ENCODE results near the gene CERCAM. TPM values are rescaled to one million over a fixed set of nuclear protein-coding genes. Genes with fewer than 3 reads are reported as not detected.

CERCAM gene
- total and polyA plus RNA-seq, 8 donors, result 13.0 to 29.9 (median 18.8) TPM

DNA sequence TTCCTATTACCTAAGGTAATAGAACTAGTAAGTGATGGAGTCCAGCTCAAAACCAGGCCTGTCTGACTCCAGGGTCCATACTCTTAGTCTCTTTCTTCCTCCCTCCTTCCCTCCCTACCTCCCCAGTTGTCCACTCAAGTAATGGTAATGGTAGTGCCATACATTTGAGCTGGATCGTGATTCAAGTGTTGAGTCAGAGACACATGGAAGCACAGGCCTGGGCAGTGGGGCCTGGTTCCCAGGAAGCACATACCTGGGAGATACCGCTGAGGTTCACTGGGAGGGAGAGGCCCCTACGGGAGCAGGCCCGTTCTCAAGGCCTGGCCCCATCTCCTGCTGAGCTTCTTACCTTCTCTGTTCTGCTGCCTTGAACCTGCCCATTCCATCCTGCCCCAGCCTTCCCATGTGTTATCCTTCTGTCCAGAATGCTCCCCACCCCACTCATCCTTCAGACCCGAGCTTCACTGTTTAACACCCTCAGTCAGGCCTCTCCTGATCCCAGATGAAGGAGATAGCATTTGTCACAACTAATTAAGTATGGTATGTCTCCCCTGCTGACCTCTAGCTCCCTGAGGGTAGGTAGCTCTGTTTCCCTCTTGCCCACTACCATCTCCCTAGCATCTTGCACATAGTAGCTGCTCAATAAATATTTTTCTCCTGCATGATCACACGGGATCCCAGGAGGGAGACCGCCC, 35.7 kb upstream of the CERCAM start:
- 90 to 95% methylated on average over 7 of the region's 7 CpGs for WGBS, 2 donors
- Histone ChIP-seq H3K4me1 (no peaks in the 10 kb centered on the region), H3K36me3 (peaks cover 0 to 29% (median 15%) of the 10 kb centered on the region in 3 donors), H3K4me3 (no peak overlapping the region), H3K27me3 (no peaks in the 10 kb centered on the region), H3K9me3 (no peaks in the 10 kb centered on the region), H3K27ac (no peak overlapping the region)
- TF ChIP-seq, protein P1, sequence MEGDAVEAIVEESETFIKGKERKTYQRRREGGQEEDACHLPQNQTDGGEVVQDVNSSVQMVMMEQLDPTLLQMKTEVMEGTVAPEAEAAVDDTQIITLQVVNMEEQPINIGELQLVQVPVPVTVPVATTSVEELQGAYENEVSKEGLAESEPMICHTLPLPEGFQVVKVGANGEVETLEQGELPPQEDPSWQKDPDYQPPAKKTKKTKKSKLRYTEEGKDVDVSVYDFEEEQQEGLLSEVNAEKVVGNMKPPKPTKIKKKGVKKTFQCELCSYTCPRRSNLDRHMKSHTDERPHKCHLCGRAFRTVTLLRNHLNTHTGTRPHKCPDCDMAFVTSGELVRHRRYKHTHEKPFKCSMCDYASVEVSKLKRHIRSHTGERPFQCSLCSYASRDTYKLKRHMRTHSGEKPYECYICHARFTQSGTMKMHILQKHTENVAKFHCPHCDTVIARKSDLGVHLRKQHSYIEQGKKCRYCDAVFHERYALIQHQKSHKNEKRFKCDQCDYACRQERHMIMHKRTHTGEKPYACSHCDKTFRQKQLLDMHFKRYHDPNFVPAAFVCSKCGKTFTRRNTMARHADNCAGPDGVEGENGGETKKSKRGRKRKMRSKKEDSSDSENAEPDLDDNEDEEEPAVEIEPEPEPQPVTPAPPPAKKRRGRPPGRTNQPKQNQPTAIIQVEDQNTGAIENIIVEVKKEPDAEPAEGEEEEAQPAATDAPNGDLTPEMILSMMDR (IDR thresholded peaks at IDR 0.05), result no peak
- DNase-seq, result no peak
- no peak for ATAC-seq
- intact Hi-C loops (cut with DNase I), result no loop called here
- FAIRE-seq, result no peak

DNA sequence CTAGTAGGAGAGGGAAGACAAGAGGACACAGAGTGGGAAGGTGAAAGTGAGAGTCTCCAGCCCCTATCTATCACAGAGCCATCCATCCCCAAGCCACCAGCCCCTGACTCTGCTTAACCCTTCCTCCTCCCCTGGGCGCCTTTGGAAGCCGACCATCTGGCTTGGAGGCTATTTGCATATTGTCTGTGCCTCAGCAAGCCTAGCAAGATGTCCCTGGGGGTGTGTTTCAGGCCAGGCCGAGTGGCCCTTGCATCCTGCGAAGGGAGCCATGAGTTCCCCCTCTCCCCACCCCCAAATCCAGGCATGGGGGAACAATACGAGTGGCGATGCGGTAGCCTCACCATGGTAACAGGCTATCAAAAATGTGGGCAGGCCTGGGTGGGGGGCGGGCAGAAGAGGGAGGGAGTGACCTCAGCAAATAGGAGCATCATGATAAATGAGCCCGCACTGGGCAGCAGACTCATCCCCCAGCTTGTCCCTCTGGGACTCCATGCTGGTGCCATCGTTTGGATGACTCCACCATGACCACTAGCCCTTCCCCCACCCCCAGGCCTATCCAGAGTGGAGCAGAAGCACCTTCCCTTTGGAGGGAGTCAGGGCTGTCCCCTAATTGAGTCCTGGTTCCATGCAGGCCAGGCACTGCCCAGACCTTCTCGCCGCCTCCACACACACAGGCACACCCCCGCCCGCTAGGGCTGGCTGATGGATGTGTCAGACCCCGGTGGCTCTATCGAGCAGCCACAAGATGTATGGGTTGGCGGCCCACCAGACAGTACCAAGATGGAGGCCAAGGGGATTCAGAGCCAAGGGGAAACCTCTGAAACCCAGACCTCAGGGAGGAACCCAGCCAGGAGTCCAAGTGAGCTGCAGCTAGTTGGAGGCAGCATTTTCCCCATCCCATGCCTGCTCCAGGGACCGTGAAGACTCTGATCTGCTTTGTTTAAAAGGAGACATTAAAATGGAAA, 34.9 kb upstream of the CERCAM start:
- 82 to 90% methylated on average over 18 of the region's 18 CpGs for WGBS, 2 donors
- TF ChIP-seq, protein P1 (IDR thresholded peaks at IDR 0.05), result no peak
- Histone ChIP-seq H3K9me3 (no peaks in the 10 kb centered on the region), H3K36me3 (peaks cover 0 to 29% (median 15%) of the 10 kb centered on the region in 3 donors), H3K27me3 (no peaks in the 10 kb centered on the region), H3K4me1 (no peaks in the 10 kb centered on the region), H3K4me3 (no peak overlapping the region), H3K27ac (no peak overlapping the region)
- FAIRE-seq (no peak), ATAC-seq (no peak), DNase-seq (no peak)
- intact Hi-C loops (cut with DNase I), result no loop called here

DNA sequence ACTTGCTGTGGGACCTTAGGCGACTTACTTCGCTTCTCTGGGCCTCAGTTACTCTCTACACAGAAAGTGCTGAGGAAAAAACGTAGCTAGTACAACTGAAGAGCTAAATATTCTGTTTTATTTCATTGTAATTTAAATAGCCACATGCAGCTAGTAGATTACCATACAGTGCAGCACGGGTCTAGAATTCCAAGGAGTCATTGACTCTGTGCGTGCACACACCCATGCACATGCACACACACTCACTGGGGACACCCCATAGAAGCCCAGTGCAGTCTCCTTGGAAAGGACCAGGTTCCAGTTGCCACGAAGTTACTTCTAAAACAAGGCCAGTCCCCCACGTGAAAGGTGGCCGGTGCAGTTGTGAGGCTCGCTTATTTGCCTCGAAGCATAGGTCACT, 32.5 kb upstream of the CERCAM start:
- Histone ChIP-seq H3K36me3 (peaks cover 0 to 36% (median 15%) of the 10 kb centered on the region in 3 donors), H3K4me1 (no peaks in the 10 kb centered on the region), H3K4me3 (no peak overlapping the region), H3K27me3 (no peaks in the 10 kb centered on the region), H3K27ac (no peak overlapping the region), H3K9me3 (no peaks in the 10 kb centered on the region)
- 87 to 92% methylated on average over 10 of the region's 10 CpGs for WGBS, 2 donors
- DNase-seq, result no peak
- ATAC-seq, result no peak
- FAIRE-seq, result no peak
- TF ChIP-seq, protein P1 (IDR thresholded peaks at IDR 0.05), result no peak
- intact Hi-C loops (cut with DNase I), result no loop called here

DNA sequence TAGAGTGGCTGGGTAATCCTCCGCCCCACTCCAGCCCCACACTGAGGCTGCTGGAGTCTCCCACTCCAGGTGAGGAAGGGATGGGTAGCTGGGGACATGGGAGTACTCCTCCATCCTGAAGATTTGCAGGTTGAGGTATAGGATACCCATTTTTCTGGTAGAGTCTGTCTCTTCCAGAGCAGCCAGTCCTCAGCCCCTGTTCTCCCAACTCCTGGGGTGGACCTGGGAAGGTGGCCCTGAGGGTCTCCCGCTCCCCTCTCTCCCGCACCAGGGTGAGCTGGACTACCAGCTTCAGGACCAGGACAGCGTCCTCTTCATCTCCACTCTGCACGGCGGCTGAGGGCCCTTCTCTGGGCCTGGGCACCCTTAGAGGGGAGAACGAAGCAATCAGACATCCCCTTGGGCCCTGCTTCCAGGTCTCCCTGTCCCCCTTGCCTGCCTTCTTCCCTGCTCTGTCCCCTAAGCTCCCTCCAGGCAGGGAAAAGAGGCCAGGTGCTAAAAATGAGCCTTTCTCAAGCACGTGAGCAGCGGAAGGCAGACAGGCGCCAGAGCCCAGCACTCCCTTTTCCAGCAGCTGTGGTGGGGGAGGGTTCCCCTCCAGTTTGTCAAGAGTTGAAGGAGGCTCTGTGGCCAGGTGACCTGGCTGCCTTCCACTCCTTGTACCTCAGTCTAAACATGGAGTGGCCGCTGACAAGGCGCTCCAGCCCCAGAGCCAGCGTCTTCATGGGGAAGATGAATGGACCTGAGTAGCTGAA, 31.1 kb upstream of the CERCAM start:
- peak in 1 of 4 donors; percentile 24 for ATAC-seq
- intact Hi-C loops (cut with DNase I), result no loop called here

More for the DNA sequence above, 31.1 kb upstream of the CERCAM start:
- FAIRE-seq (no peak), DNase-seq (no peak)
- Histone ChIP-seq H3K27ac (no peak overlapping the region), H3K9me3 (no peaks in the 10 kb centered on the region), H3K4me1 (no peaks in the 10 kb centered on the region), H3K4me3 (no peak overlapping the region), H3K36me3 (peaks cover 0 to 36% (median 15%) of the 10 kb centered on the region in 3 donors), H3K27me3 (no peaks in the 10 kb centered on the region)
- TF ChIP-seq, protein P1 (IDR thresholded peaks at IDR 0.05), result no peak
- WGBS, 2 donors, result 87 to 88% methylated on average over 13 of the region's 13 CpGs

Data from pancreas (tissue), 10 donors.